Nephron progenitor cell (in vitro differentiated cells): ENCODE data around the gene IRF2BP2.

Experiments
- DNase-seq: peaks from one replicate; pipeline ENCODE4 v3.0.0; 2021
- H3K27ac Mint-ChIP-seq: 2 replicates; pipeline ENCODE4 v1.8.0; 2021; ENCODE audit warnings: mild to moderate bottlenecking, moderate library complexity, mixed read lengths
- H3K27me3 Mint-ChIP-seq: 2 replicates; pipeline ENCODE4 v1.8.0; 2021; ENCODE audit warnings: mild to moderate bottlenecking, low read depth, mixed read lengths; ENCODE audit not compliant: poor library complexity
- H3K36me3 Mint-ChIP-seq: 2 replicates; pipeline ENCODE4 v1.8.0; 2021; ENCODE audit warnings: low read depth, mixed read lengths
- H3K4me1 Mint-ChIP-seq: 2 replicates; pipeline ENCODE4 v1.8.0; 2021; ENCODE audit warnings: mixed read lengths
- H3K4me3 Mint-ChIP-seq: 2 replicates; pipeline ENCODE4 v1.8.0; 2021; ENCODE audit warnings: mild to moderate bottlenecking, moderate library complexity, mixed read lengths
- H3K9me3 Mint-ChIP-seq: 2 replicates; pipeline ENCODE4 v1.8.0; 2021; ENCODE audit warnings: mild to moderate bottlenecking, moderate library complexity, mixed read lengths
- CTCF ChIP-seq: fragments of 200-600 bp; sonication (generic); IDR thresholded peaks from 2 replicates; pipeline ENCODE4 v1.5.0; 2021; ENCODE audit warnings: antibody characterized with exemption

The IRF2BP2 gene

GRCh38 chr1:234618737-234619049 is 8.7 kb upstream of the IRF2BP2 start:
- Mint-ChIP-seq H3K27ac (peak overlapping the region; percentile 99), H3K4me1 (peaks cover 79% of the 10 kb centered on the region)

GRCh38 chr1:234617986-234618736 is 8.2 kb upstream of the IRF2BP2 start:
- TF ChIP-seq CTCF, result no peak
- Mint-ChIP-seq H3K27me3 (peaks cover 3% of the 10 kb centered on the region), H3K9me3 (no peaks in the 10 kb centered on the region), H3K36me3 (no peaks in the 10 kb centered on the region), H3K4me1 (peaks cover 79% of the 10 kb centered on the region), H3K4me3 (peak overlapping the region; percentile 25), H3K27ac (peak overlapping the region; percentile 99)
- no peak for DNase-seq

More at GRCh38 chr1:234618737-234619049, 8.7 kb upstream of the IRF2BP2 start:
- Mint-ChIP-seq H3K36me3 (no peaks in the 10 kb centered on the region), H3K4me3 (peak overlapping the region; percentile 36), H3K27me3 (peaks cover 3% of the 10 kb centered on the region), H3K9me3 (no peaks in the 10 kb centered on the region)
- TF ChIP-seq CTCF, result no peak
- no peak for DNase-seq

- no peaks in the 10 kb centered on the region for H3K36me3 Mint-ChIP-seq
- no peak for DNase-seq
- H3K9me3 Mint-ChIP-seq, result no peaks in the 10 kb centered on the region
- H3K27me3 Mint-ChIP-seq, result no peaks in the 10 kb centered on the region
- H3K4me3 Mint-ChIP-seq, result no peak overlapping the region
- peak overlapping the region; percentile 99 for H3K27ac Mint-ChIP-seq
- H3K4me1 Mint-ChIP-seq, result peaks cover 82% of the 10 kb centered on the region
- TF ChIP-seq CTCF, result no peak
Observed at GRCh38 chr1:234617131-234617985, 7.4 kb upstream of the IRF2BP2 start.

GRCh38 chr1:234616644-234617043 is 6.7 kb upstream of the IRF2BP2 start:
- Mint-ChIP-seq H3K27me3 (no peaks in the 10 kb centered on the region), H3K4me3 (no peak overlapping the region), H3K4me1 (peaks cover 82% of the 10 kb centered on the region), H3K9me3 (no peaks in the 10 kb centered on the region), H3K36me3 (no peaks in the 10 kb centered on the region), H3K27ac (no peak overlapping the region)
- no peak for DNase-seq
- no peak for TF ChIP-seq CTCF

- no peak overlapping the region for H3K4me3 Mint-ChIP-seq
- TF ChIP-seq CTCF, result no peak
- H3K9me3 Mint-ChIP-seq, result no peaks in the 10 kb centered on the region
- DNase-seq, result no peak
- no peaks in the 10 kb centered on the region for H3K27me3 Mint-ChIP-seq
- peak overlapping the region; percentile 4 for H3K27ac Mint-ChIP-seq
- H3K4me1 Mint-ChIP-seq, result peaks cover 66% of the 10 kb centered on the region
- H3K36me3 Mint-ChIP-seq, result no peaks in the 10 kb centered on the region
Observed at GRCh38 chr1:234614081-234614489, 4.1 kb upstream of the IRF2BP2 start.
